Activated CD8-positive, alpha-beta memory T cell treated with anti-CD3 and anti-CD28 coated beads, Interleukin-2, amount 50 U/mL, for 24 hours (primary cell): ENCODE data around the gene ZNF579.

Experiments used
- DNase-seq: peaks from one replicate; pipeline ENCODE4 v3.0.0-alpha.2; 2020; ENCODE audit errors: extremely low read depth

The ZNF579 gene

DNA sequence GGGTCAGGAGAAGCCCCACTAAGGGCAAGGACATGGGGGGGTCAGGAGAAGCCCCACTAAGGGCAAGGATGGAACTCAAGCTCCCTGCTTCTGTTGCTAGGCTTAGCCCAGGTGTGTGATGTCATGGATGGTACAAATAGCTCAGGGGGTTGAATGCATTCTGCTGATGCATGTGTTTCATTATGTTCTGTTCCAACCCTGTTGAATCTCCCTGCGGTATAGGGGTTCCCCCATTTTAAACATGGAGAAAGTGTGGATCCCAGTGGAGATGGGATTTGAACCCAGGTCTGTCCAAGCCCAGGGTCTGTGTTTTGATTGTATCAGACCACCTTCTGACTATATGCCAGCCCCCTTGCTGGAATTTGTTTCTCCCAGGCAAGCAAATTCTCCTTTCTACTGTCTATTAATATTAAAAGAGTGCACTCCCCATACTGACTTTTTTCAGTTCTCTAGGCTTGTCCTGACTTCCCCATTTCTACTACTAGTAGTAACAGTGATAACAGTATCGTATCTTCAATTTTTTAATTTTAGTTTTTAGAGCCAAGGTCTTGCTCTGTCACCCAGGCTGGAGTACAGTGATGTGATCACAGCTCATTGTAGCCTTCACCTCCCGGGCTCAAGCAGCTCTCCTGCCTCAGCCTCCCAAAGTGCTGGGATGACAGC is 31.5 kb upstream of the ZNF579 start:
- no peak for DNase-seq

GRCh38 chr19:55611300-55611982 is 30.8 kb upstream of the ZNF579 start:
- DNase-seq, result no peak

- DNase-seq, result no peak
Measured at GRCh38 chr19:55609326-55609725, 28.7 kb upstream of the ZNF579 start.

DNA sequence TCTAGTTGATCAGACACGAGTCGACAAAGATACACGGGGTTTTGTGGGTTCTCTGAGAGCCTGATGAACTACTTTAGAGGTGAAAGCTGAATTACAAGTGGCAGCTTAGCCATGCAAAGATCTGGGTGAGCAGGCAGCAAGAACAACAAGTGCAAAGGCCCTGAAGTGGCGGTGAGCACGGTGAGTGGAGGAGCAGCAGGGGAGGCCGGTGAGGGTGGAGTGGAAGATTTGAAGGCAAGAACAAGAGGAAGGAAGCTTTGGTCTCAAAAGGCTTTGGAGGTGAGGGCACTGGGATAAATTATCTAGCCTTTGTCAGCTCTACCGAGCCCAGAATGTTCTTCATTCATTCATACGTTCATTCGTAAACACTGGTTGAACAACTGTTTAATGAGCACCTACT is 26.2 kb upstream of the ZNF579 start:
- DNase-seq, result no peak

GRCh38 chr19:55606471-55606787 is 25.8 kb upstream of the ZNF579 start:
- no peak for DNase-seq

DNA sequence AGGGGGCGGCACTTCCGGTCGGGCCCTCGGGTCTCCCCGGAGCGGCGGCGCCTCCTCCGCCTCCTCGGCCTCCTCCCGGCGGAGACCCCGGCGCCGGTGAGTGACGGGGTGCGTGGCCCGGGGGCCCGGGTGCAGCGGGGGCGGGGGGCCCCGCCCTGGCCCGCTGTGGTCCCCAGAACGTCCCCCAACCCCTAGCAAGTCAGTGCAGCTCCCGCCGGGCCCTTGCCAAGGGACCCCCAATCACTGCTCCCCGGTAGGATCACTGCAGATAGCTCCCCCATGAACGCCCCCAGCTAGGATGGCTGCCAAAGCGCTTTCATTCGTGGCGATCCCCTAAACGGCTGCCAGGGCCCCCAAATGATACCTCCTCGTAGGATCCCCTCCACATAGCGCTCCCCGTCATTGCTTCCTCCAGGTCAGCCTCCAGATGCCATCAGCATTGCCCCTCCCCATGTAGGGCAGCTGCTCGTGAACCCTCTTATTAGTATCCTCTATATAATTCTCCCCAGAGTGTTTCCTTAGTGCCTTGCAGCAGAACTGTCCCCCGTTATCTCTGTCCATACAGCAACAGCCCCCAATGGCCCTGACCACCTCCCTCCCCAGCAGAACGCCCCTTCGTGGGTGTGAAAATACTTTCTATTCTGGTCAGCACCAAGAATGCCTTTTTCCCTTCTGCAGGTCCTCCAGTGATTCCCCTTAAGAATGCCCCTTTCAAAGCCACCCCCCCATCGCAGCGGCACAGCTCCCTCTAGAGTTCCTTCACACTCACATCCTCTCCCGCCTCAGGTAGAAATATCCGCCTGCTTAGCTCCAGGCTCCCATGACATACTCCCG is 25.2 kb upstream of the ZNF579 start, which contains the start of gene ZNF865:
Gene ZNF865, plus strand, starts transcription at position 11 of the 834 bp plus-strand sequence. CDS start 7,972 bp downstream, outside the sequence.
- DNase-seq, result no peak

GRCh38 chr19:55605207-55605636 is 24.6 kb upstream of the ZNF579 start:
- DNase-seq, result peak; percentile 97

DNA sequence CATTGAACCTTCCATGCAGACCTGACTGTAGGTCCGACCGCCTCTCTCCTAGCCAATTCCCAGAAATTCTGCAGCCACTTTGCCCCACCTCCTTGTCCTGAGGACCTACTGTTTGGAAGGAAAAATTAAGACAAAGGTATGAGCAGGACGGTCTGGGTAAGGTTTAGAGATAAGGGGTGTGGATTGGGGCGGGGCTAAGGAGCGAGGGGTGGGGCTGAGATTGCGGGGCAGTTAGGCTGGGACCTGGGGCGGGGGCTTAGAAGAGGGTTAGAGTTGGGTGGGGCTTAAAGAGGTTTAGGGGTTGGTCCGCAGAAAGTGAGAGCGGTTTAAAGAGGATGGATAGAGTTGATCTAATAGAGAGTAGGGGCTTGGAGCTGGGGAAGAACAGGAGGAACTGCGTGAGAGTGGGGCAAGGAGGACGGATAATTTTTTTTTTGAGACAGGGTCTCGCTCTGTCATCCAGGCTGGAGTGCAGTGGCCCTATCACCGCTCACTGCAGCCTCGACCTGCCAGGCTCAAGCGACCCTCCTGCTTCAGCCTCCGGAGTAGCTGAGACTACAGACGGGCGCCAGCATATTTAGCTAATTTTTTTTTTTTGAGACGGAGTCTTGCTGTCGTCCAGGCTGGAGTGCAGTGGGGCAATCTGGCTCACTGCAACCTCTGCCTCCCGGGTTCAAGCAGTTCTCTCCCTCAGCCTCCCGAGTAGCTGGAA is 23.1 kb upstream of the ZNF579 start:
- no peak for DNase-seq

DNA sequence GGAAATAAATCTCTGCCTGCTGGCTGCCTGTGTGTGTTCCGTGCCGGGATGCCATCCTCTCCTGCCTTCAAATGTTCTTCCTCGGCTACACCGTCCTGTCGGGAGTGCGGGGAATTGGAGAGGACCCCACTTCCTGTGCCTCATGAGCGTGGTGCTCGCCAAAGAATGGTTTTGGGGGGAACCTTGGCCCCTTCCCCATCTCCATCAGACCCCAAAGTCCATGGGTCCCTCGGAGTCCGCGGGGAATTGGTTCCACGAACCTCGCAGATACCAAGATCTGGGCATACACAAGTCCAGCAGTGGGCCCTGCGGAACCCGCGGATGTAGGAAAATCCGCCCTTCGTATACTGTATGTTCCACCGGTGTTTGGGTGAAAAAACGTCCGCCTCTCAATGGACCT is 22.5 kb upstream of the ZNF579 start:
- DNase-seq, result no peak

DNA sequence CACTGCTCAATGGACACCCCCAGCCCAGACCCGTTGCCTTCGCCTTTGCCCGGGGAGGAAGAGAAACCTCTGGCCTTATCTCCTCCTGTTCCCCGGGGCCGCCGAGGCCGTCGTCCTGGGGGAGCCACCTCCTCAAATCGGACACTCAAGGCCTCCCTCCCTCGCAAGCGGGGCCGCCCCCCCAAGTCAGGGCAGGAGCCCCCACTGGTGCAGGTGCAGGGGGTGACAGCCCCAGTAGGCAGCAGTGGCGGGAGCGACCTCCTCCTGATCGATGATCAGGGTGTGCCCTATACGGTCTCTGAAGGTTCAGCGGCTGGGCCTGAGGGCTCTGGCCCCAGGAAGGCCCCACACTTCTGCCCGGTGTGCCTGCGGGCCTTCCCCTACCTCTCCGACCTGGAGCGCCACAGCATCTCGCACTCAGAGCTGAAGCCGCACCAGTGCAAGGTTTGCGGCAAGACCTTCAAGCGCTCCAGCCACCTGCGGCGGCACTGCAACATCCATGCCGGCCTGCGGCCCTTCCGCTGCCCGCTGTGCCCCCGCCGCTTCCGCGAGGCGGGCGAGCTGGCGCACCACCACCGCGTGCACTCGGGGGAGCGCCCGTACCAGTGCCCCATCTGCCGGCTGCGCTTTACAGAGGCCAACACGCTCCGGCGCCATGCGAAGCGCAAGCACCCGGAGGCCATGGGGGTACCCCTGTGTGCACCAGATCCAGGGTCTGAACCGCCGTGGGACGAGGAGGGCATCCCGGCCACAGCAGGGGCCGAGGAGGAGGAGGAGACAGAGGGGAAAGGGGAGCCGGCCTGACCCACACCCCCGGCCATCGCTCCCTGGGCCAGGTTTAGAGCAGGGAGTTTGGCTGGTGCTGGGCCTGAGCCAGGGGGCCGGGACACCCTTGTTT is 21.7 kb upstream of the ZNF579 start:
- DNase-seq, result no peak

- no peak for DNase-seq
Measured at GRCh38 chr19:55601084-55601483, 20.4 kb upstream of the ZNF579 start.

- no peak for DNase-seq
Measured at GRCh38 chr19:55600662-55601028, 20.0 kb upstream of the ZNF579 start.

- DNase-seq, result peak; percentile 58
Measured at GRCh38 chr19:55599842-55600661, 19.4 kb upstream of the ZNF579 start, which contains the start of gene ZNF524. TSS of gene ZNF524 (plus strand) at chr19:55600288. CDS start at chr19:55602113, 1,825 bp downstream.

GRCh38 chr19:55599468-55599841 is 18.8 kb upstream of the ZNF579 start, which contains the start of gene FIZ1:
TSS of gene FIZ1 (minus strand) at chr19:55599517. CDS start at chr19:55597865, 1,652 bp downstream.
- DNase-seq, result peak; percentile 94

DNA sequence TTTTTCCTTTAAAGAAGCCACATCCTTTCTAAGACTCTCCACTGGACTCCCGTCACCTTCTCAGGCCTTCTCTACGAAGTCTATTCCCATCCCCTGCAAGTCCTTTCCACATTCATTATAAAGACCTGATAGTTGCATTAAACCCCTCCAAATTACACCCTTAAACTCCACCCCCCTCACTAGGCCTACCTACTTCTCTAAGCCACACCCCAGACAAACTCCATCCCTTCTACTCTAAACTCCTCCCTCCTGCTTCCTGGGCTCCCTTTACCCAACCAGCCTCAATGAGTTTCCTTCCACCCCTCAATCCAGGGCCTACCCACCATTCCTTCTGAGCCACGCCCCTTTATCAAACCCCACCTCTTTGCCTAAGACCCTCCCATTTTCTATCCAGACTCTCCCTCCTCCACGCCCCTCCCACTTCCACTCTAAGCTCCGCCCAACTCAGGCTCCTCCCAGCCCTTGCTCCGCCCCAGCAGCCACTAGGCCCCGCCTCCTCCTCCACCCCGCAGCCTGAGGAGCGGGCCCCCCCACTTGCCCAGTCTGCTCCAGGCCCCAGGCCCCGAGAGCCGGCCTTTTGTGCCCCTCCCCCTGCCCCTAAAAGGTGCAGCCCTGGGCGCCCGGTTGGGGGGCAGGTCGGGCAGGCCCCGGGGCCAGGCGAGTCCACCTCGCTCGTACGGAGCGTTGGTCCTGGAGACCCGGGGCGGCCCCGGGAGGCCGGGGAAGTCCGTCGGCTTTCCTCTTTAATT is 18.2 kb upstream of the ZNF579 start:
- DNase-seq, result peak; percentile 90

DNA sequence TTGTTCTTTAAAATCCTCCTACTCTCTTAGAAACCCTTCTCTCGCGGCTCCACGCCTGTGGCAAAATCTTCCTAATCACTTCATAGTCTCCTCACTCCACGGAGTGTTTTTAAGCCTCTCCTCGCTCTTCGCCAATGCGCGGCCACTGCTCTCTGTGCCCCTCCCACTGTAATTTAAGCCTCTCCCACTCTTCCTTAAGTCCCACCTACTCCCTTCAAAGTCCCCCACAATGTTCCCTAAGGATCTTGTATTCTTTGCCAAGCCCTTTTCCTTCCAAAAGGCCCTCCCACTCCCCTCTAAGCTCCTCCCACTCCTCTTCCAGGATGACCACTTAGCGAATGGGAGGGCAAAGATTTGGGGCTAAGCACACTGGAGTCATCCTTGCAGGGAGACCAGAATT is 17.4 kb upstream of the ZNF579 start:
- DNase-seq, result no peak

GRCh38 chr19:55597501-55597921 is 16.9 kb upstream of the ZNF579 start:
- no peak for DNase-seq

DNA sequence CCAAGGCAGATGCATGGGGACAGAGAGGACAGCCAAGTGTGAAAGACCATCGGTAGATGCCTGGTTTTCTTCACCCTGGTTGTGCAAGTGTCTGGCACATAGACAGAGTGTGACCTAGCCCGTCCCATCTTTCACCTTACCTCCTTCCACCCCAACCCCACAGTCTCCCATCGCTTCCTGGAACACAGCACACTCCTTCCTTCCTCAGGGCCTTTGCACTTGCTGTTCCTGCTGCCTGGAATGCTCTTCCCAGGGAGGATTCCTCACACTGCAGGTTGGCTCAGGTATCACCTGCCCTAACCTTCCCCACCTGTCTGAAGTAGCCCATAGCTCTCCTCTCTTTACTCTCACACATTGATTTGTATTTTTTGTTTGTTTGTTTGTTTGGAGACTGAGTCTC is 15.7 kb upstream of the ZNF579 start:
- no peak for DNase-seq

GRCh38 chr19:55594996-55595545 is 14.4 kb upstream of the ZNF579 start:
- DNase-seq, result no peak
